Measurements from ENCODE around the gene OR9A2. TPM values are rescaled to one million over a fixed set of nuclear protein-coding genes. Genes with fewer than 3 reads are reported as not detected.

The OR9A2 gene
- total RNA-seq, 4 donors from 2014 or later = 0.44 to 0.78 TPM; not detected in 2

DNA sequence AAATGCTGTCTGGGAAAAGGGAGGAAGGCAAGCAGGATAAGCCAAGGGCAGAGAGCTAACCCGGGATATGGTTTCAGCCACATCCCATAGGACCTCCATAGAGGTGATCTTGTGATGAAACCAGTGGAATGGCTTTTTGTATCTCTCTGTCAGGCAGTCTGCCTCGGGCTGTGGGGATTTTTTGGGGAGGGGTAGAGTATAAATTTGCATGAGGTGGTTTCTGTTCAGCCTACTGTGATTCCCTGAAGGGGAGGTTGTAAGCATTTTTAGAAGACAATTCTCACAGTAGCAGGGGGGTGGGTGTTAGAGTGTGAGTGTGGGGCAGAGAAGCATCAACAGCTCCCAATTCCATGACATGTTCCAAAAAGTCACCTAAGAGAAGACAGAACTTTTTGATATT is 11.8 kb downstream of the OR9A2 start:
- Histone ChIP-seq H3K27me3 (no peaks in the 10 kb centered on the region), H3K27ac (no peak overlapping the region), H3K4me3 (no peak overlapping the region), H3K4me1 (peaks cover 0 to 26% (median 0%) of the 10 kb centered on the region in 4 donors), H3K36me3 (no peaks in the 10 kb centered on the region), H3K9me3 (no peaks in the 10 kb centered on the region)
- 58 to 61% methylated on average over 2 of the region's 2 CpGs for WGBS, 2 donors
- TF ChIP-seq POLR2A (IDR thresholded peaks at IDR 0.05) (no peak), EP300 (IDR thresholded peaks at IDR 0.05) (no peak), CTCF (IDR thresholded peaks at IDR 0.05) (no peak)
- no peak for DNase-seq (ENCODE audit: low spot score in 2 of 2)

GRCh38 chr7:143013893-143014292 is 13.0 kb downstream of the OR9A2 start:
- H3K27ac ChIP-seq = no peak overlapping the region
- 33 to 35% methylated on average over 5 of the region's 5 CpGs for WGBS, 2 donors
- DNase-seq (ENCODE audit: low spot score in 2 of 2) = no peak
- no peak overlapping the region for H3K4me3 ChIP-seq
- H3K27me3 ChIP-seq = no peaks in the 10 kb centered on the region
- no peaks in the 10 kb centered on the region for H3K36me3 ChIP-seq
- H3K9me3 ChIP-seq = no peaks in the 10 kb centered on the region
- H3K4me1 ChIP-seq = peaks cover 0 to 26% (median 0%) of the 10 kb centered on the region in 4 donors
- TF ChIP-seq POLR2A (IDR thresholded peaks at IDR 0.05) (no peak), CTCF (IDR thresholded peaks at IDR 0.05) (no peak), EP300 (IDR thresholded peaks at IDR 0.05) (no peak)

GRCh38 chr7:143013473-143013872 is 13.5 kb downstream of the OR9A2 start:
- peaks cover 0 to 26% (median 0%) of the 10 kb centered on the region in 4 donors for H3K4me1 ChIP-seq
- no peak overlapping the region for H3K4me3 ChIP-seq
- H3K9me3 ChIP-seq = no peaks in the 10 kb centered on the region
- no peak for DNase-seq (ENCODE audit: low spot score in 2 of 2)
- no peaks in the 10 kb centered on the region for H3K27me3 ChIP-seq
- TF ChIP-seq POLR2A (IDR thresholded peaks at IDR 0.05) (no peak), EP300 (IDR thresholded peaks at IDR 0.05) (no peak), CTCF (IDR thresholded peaks at IDR 0.05) (no peak)
- WGBS, 2 donors = 93 to 94% methylated on average over 1 of the region's 1 CpG
- peak overlapping the region in 1 of 4 donors; percentile 2 for H3K27ac ChIP-seq
- no peaks in the 10 kb centered on the region for H3K36me3 ChIP-seq

GRCh38 chr7:143012409-143012808 is 14.5 kb downstream of the OR9A2 start:
- WGBS, 2 donors = 92 to 95% methylated on average over 4 of the region's 4 CpGs
- Histone ChIP-seq H3K4me1 (peaks cover 0 to 26% (median 0%) of the 10 kb centered on the region in 4 donors), H3K27ac (no peak overlapping the region)

DNA sequence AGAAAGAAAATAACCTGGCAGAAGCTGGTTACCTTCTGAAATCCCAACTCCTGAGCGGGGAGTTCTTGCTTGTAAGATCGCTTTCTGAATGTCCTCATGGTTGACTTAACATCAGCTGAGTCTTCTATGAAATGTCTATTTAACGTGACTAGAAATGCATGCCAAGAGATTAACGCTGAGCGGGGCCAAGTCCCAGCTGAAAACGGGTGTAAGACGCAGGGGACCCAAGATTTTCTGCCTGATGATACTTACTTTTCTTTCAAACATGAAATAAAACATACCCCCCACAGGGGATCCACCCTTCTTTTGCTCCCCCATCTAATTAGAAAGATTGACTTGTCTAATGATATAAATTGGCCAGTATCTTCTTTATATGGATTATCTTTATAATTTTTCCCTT is 14.9 kb downstream of the OR9A2 start:
- Histone ChIP-seq H3K9me3 (no peaks in the 10 kb centered on the region), H3K27ac (no peak overlapping the region), H3K4me1 (peaks cover 0 to 26% (median 0%) of the 10 kb centered on the region in 4 donors), H3K36me3 (no peaks in the 10 kb centered on the region), H3K4me3 (no peak overlapping the region), H3K27me3 (no peaks in the 10 kb centered on the region)
- TF ChIP-seq POLR2A (IDR thresholded peaks at IDR 0.05) (no peak), CTCF (IDR thresholded peaks at IDR 0.05) (no peak), EP300 (IDR thresholded peaks at IDR 0.05) (no peak)
- WGBS, 2 donors = 83 to 88% methylated on average over 7 of the region's 7 CpGs
- no peak for DNase-seq (ENCODE audit: low spot score in 2 of 2)

More at GRCh38 chr7:143012409-143012808, 14.5 kb downstream of the OR9A2 start:
- no peak for DNase-seq (ENCODE audit: low spot score in 2 of 2)
- Histone ChIP-seq H3K9me3 (no peaks in the 10 kb centered on the region), H3K4me3 (no peak overlapping the region), H3K36me3 (no peaks in the 10 kb centered on the region), H3K27me3 (no peaks in the 10 kb centered on the region)
- TF ChIP-seq CTCF (IDR thresholded peaks at IDR 0.05) (no peak), EP300 (IDR thresholded peaks at IDR 0.05) (no peak), POLR2A (IDR thresholded peaks at IDR 0.05) (no peak)
